ENCODE data around the gene SNX30.
A peak's percentile ranks its signal among the peaks of the same experiment; 100 is the strongest.

GRCh38 chr9:112819635-112820496, 69.3 kb downstream of the SNX30 start:
- TF ChIP-seq CTCF (IDR thresholded peaks at IDR 0.05) (peak; percentile 21 to 75 (median 63)), POLR2A (IDR thresholded peaks at IDR 0.05) (no peak)

Measured in esophagus squamous epithelium (tissue), 4 donors.